OCI-M1 (cell line): ENCODE data around the gene ZFAND2A.
A peak's percentile ranks its signal among the peaks of the same experiment; 100 is the strongest.
"Not testable (repeated sequence)": the region's sequence is repeated elsewhere in the genome, so short reads cannot be mapped to it uniquely, and the experiment has no call there.

Source experiments
- DNase-seq: peaks from one replicate; lab custom pipeline; 2025; lab: John Stamatoyannopoulos, UW

ZFAND2A gene

GRCh38 chr7:1174881-1175596 is 15.0 kb upstream of the ZFAND2A start:
- no peak for DNase-seq

GRCh38 chr7:1174002-1174401 is 14.0 kb upstream of the ZFAND2A start:
- no peak for DNase-seq

- no peak for DNase-seq
Measured at GRCh38 chr7:1172666-1173523, 12.9 kb upstream of the ZFAND2A start.

- DNase-seq, result peak; percentile 37
Measured at GRCh38 chr7:1171516-1171915, 11.5 kb upstream of the ZFAND2A start.

- no peak for DNase-seq
Measured at GRCh38 chr7:1170741-1171501, 10.9 kb upstream of the ZFAND2A start.

GRCh38 chr7:1169409-1170368 is 9.7 kb upstream of the ZFAND2A start:
- peak; percentile 86 for DNase-seq

DNA sequence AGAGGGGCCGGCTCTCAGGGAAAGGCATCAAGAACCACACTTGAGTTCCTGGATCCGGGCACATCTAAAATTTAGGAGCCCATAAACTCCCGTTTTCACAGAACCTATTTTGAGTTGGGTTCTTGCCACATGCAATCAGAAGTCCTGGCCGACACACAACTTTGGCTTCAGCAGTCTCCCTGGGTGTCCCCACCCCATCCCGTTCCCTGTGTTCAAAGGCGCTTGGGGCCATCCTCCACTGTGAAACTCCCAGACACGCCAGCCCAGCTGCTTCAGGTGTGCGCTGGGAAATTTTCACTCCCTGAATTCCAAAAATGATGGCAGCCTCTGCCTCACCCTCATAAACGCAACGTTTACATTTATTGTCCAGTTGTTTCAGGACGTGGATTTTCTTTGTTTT is 8.4 kb upstream of the ZFAND2A start:
- DNase-seq, result no peak

DNA sequence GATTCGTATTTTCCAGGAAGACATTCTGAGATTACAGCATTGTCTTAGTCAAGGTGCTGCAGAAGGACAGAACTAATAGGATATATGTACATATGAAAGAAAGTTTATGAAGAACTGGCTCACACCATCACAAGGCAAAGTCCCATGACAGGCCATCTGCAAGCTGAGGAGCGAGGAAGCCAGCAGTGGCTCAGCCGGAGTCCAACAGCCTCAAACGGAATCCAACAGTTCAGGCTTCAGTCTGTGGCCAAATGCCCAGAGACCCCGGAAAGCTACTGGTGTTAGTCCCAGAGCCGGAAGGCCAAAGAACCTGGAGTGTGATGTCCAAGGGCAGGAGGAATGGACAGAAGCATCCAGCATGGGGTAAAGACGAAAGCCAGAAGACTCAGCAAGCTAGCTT is 4.4 kb upstream of the ZFAND2A start:
- DNase-seq, result no peak

GRCh38 chr7:1163121-1163520 is 3.1 kb upstream of the ZFAND2A start:
- no peak for DNase-seq

GRCh38 chr7:1160670-1161021 is 650 bp upstream of the ZFAND2A start:
- peak; percentile 46 for DNase-seq

GRCh38 chr7:1159231-1159630 is 765 bp downstream of the ZFAND2A start:
- not testable (repeated sequence) for DNase-seq

GRCh38 chr7:1158203-1159126 is 1.5 kb downstream of the ZFAND2A start:
- DNase-seq, result no peak

DNA sequence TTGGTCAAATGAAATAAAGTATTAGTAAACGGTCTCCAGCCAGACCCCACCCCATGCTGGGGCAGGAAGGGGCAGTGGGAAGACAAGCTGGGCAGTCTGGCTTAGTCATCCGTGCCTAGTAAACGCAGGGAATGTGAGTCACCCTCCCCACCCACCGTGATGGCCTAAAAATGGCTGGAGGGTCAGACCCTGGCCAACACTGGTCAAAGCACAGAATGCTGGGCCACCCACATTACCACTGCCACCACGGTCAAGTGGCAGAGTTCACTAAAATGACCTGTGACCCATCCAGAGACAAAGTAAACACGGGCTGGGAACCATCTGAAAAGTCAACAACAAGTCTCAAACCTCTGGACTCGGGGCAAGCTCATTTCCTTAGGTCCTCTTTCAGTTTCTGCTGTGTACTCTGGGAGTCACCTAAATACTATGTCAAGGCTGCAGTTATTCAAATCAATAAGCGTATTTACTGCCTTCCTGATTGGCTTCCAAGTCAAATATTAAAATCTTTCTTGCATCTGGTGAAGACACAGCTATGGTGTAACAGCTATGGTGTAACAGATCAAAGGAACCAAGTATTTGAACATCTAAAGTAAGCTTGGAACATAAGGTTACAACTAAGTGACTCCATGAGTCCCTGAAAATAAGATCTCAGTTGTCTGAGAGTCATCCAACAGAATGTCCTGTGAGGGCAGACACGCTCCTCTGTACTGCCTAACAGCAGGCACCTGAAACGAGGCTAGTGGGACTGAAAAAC is 3.0 kb downstream of the ZFAND2A start:
- DNase-seq, result no peak

DNA sequence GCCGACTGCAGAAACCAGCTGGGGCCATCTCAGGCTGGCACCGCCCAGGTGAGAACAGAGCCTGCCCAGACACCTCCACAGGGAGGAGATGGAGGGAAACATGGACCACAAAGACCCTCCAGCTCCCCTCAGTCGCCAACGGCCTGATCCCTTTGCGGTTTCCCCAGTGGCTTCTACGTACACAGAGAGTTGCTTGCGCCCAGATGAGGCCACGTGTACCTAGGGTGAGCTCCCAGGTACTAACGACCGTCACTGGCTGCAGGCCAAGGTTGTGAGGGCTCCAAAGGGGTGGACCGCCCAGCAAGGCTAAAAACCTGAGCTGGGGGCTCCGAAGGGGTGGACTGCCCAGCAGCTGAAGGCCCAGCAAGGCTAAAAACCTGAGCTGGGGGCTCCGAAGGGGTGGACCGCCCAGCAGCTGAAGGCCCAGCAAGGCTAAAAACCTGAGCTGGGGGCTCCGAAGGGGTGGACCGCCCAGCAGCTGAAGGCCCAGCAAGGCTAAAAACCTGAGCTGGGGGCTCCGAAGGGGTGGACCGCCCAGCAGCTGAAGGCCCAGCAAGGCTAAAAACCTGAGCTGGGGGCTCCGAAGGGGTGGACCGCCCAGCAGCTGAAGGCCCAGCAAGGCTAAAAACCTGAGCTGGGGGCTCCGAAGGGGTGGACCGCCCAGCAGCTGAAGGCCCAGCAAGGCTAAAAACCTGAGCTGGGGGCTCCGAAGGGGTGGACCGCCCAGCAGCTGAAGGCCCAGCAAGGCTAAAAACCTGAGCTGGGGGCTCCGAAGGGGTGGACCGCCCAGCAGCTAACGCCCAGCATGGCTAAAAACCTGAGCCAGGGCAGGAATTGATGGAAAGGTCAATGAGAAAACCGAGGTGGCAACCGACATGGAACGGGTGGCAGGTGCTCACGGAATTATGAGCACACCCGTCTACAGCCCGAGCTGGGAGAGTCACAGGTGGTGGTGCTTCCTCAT is 3.9 kb downstream of the ZFAND2A start:
- DNase-seq, result not testable (repeated sequence)

GRCh38 chr7:1154172-1154739 is 5.7 kb downstream of the ZFAND2A start:
- no peak for DNase-seq

GRCh38 chr7:1152492-1152891 is 7.5 kb downstream of the ZFAND2A start:
- DNase-seq, result no peak

GRCh38 chr7:1151653-1152425 is 8.2 kb downstream of the ZFAND2A start:
- DNase-seq, result no peak
